HG03565 (cell line): ENCODE data around the gene VPS26B.
"Not testable (repeated sequence)": the region's sequence is repeated elsewhere in the genome, so short reads cannot be mapped to it uniquely, and the experiment has no call there.

Source experiments
- ATAC-seq: cut with Tn5 transposase; IDR thresholded peaks from one replicate; pipeline ENCODE4 v1.9.1; 2021; ENCODE audit warnings: mild to moderate bottlenecking, moderate library complexity; ENCODE audit not compliant: unreplicated experiment

Gene VPS26B

GRCh38 chr11:134223836-134224709 lies at the start of gene VPS26B, which contains the start of gene NCAPD3:
Gene VPS26B, plus strand, starts transcription at chr11:134224671. Its CDS starts 452 bp downstream, at chr11:134225123.
Gene NCAPD3, minus strand, starts transcription at chr11:134223967. Its CDS starts 41 bp downstream, at chr11:134223926.
- ATAC-seq = peak; percentile 60

GRCh38 chr11:134176284-134176683 lies 48.2 kb upstream of the VPS26B start:
- ATAC-seq = no peak

DNA sequence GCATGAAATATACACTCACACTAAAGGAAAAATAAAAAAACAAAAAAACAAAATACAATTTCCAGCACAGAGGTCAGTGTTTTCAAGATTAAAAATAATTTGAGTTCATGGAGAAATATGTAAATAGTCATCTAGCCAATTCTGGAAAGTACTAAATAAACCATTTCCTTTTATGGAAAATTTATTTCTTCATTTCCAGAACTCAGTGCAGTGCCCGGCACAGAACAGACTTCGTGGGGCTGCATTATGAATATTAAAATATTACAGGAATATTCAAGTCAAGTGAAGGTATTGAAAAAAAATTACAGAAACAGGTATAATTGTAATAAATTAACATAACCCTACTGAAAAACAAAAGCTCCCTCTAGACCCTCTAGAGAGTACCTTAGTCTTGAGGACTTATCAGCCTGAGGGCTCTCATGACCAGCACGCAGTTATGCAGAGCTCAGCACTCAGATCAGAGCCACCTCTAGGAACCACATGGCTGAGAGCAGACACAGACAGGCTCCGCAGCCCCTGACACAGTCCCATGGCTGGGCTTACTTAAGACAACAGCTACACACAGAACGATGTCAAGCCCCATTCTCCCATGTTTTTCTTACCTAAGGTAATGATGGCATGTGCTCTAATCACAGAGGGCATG lies 46.3 kb upstream of the VPS26B start:
- ATAC-seq = no peak

- ATAC-seq = no peak
Observed at GRCh38 chr11:134181707-134182106, 42.8 kb upstream of the VPS26B start.

GRCh38 chr11:134188092-134188491 lies 36.4 kb upstream of the VPS26B start:
- not testable (repeated sequence) for ATAC-seq

DNA sequence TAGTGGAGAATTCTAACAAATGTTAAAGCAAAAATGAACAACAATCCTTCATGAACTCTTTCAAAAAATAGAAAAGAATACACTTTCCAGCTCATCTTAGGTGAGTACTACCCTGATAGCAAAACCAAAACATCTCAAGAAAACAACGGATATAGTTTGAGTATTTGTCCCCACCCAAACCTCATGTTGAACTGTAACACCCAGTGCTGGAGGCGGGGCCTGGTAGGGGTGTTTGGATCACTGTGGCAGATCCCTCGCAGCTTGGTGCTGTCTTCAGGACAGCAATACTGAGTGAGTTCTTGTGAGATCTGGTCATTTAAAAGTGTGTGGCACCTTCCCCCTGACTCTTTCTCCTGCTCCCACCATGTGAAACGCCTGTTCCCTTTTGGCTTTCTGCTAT lies 27.7 kb upstream of the VPS26B start:
- no peak for ATAC-seq

DNA sequence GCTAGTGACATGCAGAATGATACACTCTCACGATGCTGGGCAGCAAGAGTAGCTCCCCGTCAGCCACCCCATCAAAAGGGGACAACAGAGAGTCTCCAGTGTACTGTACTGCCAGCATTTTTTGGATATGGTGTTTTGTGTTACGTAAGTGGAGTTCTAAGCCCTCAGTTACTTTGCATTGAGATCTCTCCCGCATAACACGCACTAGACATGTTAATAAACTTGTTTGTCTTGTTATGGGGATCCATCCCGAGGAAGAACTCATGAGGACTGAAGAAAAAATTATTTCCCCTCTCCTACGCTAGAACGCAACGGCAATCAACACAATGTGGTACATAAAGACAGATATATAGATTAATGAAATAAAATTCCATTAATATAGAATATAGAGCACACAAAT lies 24.9 kb upstream of the VPS26B start:
- no peak for ATAC-seq

- ATAC-seq = no peak
Observed at GRCh38 chr11:134200688-134201087, 23.8 kb upstream of the VPS26B start.

DNA sequence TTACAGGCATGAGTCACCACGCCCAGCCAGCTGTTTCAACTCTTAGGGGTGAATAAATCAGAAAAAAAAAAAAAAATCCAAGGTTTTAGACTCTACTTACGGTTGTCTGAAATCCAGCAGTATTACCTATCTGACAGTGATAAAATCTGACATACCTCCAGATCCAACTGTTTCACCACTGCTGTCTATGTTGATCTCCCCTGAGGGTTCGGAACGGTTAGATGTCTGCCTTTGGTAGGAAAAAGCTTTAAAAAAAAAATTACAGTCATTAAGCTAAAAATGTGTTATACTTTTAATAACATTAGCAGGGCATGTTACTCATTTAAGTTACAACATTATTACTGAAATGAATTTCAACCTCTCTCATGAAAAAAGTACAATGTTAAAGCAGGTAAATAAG lies 21.8 kb upstream of the VPS26B start:
- ATAC-seq = no peak

- ATAC-seq = no peak
Observed at GRCh38 chr11:134205729-134206128, 18.7 kb upstream of the VPS26B start.

DNA sequence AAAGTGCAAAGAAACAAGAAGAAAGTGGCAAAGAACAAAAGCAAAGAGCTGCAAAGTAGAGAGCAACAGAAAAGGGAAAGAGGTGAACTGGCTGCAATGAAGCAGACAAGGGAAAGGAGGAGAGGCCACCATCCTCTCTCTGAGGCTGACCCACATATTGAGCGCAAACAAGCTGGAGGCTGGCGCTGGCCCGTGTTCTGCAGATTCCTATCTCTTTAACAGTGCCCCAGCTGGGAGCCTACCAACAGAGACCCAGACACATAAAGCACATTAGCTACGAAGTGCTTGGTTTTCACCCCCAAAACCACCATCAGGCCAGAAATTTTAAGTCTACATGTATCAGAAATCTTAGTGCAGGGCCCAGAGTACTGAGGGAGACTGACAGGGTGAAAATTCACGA lies 18.3 kb upstream of the VPS26B start:
- no peak for ATAC-seq

DNA sequence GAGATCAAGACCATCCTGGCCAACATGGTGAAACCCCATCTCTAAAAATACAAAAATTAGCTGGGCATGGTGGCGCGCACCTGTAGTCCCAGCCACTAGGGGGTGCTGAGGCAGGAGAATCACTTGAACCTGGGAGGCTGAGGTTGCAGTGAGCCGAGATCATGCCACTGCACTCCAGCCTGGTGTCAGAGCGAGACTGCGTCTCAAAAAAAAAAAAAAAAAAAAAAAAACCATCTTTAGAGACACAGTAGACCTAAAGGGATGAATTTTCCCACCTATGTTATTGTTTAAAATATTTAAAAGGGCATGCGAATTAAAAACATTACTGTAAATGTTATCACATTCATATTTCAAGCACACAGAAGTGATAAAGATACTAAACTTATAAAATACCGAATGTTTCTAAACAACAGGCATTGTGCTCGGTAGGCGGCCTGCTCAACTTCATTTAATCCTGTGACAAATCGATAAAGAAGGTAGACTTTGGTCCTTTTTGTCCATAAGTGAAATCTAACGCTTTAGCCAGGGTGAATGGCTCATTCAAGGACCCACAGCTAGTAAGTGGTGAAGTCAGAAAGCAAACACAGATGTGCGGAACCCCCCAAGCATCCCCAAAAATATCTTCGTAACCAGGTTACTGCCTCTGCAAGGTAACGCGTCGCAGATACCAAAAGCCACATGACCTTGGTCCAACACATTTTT lies 16.8 kb upstream of the VPS26B start:
- ATAC-seq = no peak

DNA sequence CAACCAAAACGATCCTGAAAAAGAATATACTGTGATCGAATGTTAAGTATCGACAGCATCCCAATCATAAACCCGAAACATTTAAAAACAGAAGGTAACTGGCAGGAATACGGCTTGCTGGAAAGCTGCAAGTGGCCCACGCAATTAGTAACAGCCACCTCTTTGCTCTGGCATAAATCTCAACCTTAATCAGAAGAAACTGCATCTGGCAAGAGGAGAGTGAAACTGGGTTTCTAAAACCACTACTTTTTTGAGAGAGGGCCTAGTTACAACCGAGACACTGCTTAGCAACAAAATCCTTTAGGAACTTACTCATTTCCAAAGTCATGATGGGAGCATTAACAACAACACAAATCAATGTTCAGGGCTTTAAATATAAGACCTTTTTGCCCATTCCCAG lies 8.6 kb upstream of the VPS26B start:
- no peak for ATAC-seq

- no peak for ATAC-seq
Observed at GRCh38 chr11:134216816-134217215, 7.7 kb upstream of the VPS26B start.

DNA sequence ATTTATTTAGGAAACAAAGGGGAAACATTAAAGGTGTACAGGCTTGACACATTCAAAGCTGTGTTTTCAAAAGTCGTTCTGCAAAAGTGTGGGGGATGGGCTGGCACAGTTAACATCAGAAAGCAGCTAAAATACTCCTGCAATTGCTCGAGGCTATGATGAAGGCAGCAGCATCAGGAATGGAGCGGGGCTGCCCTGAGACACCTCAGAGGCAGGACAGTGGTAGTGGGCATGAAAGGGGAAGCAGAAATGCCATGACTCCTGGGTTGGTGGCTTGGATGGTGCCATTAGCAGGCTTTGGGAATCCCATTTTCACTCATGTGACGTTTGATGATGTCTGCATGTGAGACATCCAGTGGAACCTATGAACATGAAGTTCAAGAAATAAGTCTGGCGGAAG lies 1.4 kb upstream of the VPS26B start:
- no peak for ATAC-seq

- peak; percentile 4 for ATAC-seq
Observed at GRCh38 chr11:134224710-134225664, 516 bp downstream of the VPS26B start.

- no peak for ATAC-seq
Observed at GRCh38 chr11:134226806-134227325, 2.4 kb downstream of the VPS26B start.

- peak; percentile 36 for ATAC-seq
Observed at GRCh38 chr11:134228625-134229024, 4.2 kb downstream of the VPS26B start.

DNA sequence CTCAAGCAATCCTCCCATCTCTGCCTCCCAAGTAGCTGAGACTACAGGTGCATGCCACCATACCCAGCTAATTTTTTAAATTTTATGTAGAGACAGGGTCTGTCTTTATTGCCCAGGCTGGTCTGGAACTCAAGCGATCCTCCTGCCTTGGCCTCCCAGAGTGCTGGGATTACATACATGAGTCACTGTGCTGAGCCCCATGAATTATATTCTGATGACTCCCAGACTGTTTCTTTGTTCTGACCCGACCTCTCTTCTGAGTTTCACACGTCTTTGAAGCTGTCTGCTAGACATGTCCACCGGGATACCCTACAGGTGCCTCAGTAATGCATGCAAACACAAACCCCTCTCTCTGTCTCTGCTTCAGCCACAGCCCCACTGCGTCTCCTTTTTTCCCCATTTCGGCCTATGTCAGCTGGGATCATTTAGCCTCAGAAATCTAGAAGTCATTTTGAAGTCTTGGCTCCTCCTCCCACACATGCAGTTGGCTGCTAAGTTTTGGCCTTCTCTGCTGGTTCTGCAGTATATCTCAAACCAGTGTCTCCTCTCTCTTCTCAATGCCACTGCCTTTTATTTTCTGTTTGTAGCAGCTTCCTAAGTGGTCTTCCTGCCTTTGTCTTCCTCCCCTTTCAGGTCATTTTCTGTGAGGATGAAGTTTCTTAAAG lies 4.8 kb downstream of the VPS26B start:
- ATAC-seq = no peak

DNA sequence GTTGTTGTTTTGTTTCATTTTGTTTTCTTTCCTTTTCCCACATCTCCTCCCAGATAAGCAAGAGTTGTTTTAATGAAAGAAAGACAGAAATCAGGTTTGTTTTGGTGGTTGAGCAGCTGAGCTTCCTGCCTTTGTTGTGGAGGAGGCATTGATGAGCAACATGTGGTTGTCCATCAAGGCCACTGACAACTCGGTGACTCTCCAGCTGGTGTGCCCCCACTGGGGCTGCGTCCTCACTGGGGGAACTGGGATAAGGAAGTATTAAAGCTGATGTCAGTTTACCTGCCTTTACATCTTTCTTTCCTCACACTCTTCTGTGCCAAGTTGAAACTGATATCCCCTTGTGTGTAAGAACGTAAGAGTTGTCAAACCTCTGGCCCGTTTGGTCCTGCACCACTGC lies 5.9 kb downstream of the VPS26B start:
- ATAC-seq = no peak
